Breast epithelium (tissue), 3 donors: ENCODE results near the gene TTC23.

ENCODE experiments used
- POLR2A ChIP-seq: fragments of 450-650 bp; IDR thresholded peaks from one replicate; pipeline ENCODE4 v1.6.1; 2016; ENCODE audit warnings: antibody characterized with exemption, mild to moderate bottlenecking, moderate library complexity
- POLR2AphosphoS5 ChIP-seq, 3 donors: sonication (generic); formaldehyde crosslinking; IDR thresholded peaks; one replicate each; pipeline ENCODE4 v1.6.1; 2017; ENCODE audit warnings: antibody characterized with exemption in 3 of 3
- TF ChIP-seq, protein P1 (sequence below), 3 donors: fragments of 450-650 bp; IDR thresholded peaks; one replicate each; pipeline ENCODE4 v1.5.1; 2016 to 2017; ENCODE audit warnings: antibody characterized with exemption in 3 of 3, mild to moderate bottlenecking in 3 of 3, moderate library complexity in 3 of 3

- TF ChIP-seq POLR2AphosphoS5 (IDR thresholded peaks at IDR 0.05) (no peak), POLR2A (no peak)
- TF ChIP-seq, protein P1, sequence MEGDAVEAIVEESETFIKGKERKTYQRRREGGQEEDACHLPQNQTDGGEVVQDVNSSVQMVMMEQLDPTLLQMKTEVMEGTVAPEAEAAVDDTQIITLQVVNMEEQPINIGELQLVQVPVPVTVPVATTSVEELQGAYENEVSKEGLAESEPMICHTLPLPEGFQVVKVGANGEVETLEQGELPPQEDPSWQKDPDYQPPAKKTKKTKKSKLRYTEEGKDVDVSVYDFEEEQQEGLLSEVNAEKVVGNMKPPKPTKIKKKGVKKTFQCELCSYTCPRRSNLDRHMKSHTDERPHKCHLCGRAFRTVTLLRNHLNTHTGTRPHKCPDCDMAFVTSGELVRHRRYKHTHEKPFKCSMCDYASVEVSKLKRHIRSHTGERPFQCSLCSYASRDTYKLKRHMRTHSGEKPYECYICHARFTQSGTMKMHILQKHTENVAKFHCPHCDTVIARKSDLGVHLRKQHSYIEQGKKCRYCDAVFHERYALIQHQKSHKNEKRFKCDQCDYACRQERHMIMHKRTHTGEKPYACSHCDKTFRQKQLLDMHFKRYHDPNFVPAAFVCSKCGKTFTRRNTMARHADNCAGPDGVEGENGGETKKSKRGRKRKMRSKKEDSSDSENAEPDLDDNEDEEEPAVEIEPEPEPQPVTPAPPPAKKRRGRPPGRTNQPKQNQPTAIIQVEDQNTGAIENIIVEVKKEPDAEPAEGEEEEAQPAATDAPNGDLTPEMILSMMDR (IDR thresholded peaks at IDR 0.05) = no peak
Measured at GRCh38 chr15:99108993-99109392, 140.4 kb downstream of the TTC23 start.
